ENCODE results near the gene MCRS1.
"Not testable (repeated sequence)": the region's sequence is repeated elsewhere in the genome, so short reads cannot be mapped to it uniquely, and the experiment has no call there.

The MCRS1 gene

GRCh38 chr12:49512546-49512945 lies 55.4 kb downstream of the MCRS1 start:
- DNase-seq, result no peak

GRCh38 chr12:49511410-49511809 lies 56.5 kb downstream of the MCRS1 start:
- no peak for DNase-seq

GRCh38 chr12:49509681-49510080 lies 58.3 kb downstream of the MCRS1 start:
- not testable (repeated sequence) for DNase-seq

Data from COR-L47 (cell line).